Hepatocyte (in vitro differentiated cells): ENCODE results near the gene NIPAL3.

Experiments
- CTCF ChIP-seq: fragments of 200-600 bp; sonication (generic); IDR thresholded peaks from 2 replicates; pipeline ENCODE4 v1.5.1; 2016; ENCODE audit warnings: antibody characterized with exemption, mild to moderate bottlenecking; ENCODE audit not compliant: poor library complexity
- EZH2 ChIP-seq: fragments of 200-600 bp; sonication (generic); IDR thresholded peaks from 2 replicates; pipeline ENCODE4 v1.6.1; 2016; ENCODE audit warnings: antibody characterized with exemption, mild to moderate bottlenecking, borderline replicate concordance
- EZH2phosphoT487 ChIP-seq: fragments of 200-600 bp; sonication (generic); IDR thresholded peaks from one replicate; pipeline ENCODE4 v1.6.1; 2018; ENCODE audit warnings: antibody characterized with exemption, mild to moderate bottlenecking, low read depth, moderate library complexity; ENCODE audit not compliant: unreplicated experiment, severe bottlenecking

- TF ChIP-seq CTCF (peak; percentile 68), EZH2 (no peak), EZH2phosphoT487 (no peak)
Measured at GRCh38 chr1:24391882-24392603, 23.6 kb upstream of the NIPAL3 start.
